DOHH2 (cell line): Measurements from ENCODE around the gene EXOSC1.

Experiments
- H3F3A ChIP-seq: fragments of 200-600 bp; sonication (generic), shearing (Covaris generic); 2 replicates; pipeline ENCODE4 v1.6.0; 2016; ENCODE audit warnings: antibody characterized with exemption, mild to moderate bottlenecking; ENCODE audit not compliant: control insufficient read depth, insufficient read depth
- H3K27ac ChIP-seq: fragments of 200-600 bp; sonication (generic); 2 replicates; pipeline ENCODE4 v1.5.1; 2014; ENCODE audit warnings: low read depth, mild to moderate bottlenecking, low read length, moderate library complexity
- H3K27me3 ChIP-seq: fragments of 200-600 bp; sonication (generic); 2 replicates; pipeline ENCODE4 v1.6.1; 2014; ENCODE audit warnings: mild to moderate bottlenecking, low read length, mixed read lengths; ENCODE audit not compliant: control insufficient read depth
- H3K36me3 ChIP-seq: fragments of 200-600 bp; sonication (generic); 2 replicates; pipeline ENCODE4 v1.6.1; 2014; ENCODE audit warnings: mild to moderate bottlenecking, low read length, moderate library complexity, mixed read lengths; ENCODE audit not compliant: control insufficient read depth
- H3K4me1 ChIP-seq: fragments of 200-600 bp; sonication (generic); 2 replicates; pipeline ENCODE4 v1.6.1; 2014; ENCODE audit warnings: mild to moderate bottlenecking, low read length, mixed read lengths; ENCODE audit not compliant: control insufficient read depth
- H3K4me2 ChIP-seq: fragments of 200-600 bp; sonication (generic); 2 replicates; pipeline ENCODE4 v1.6.0; 2014; ENCODE audit warnings: mild to moderate bottlenecking, low read length, moderate library complexity
- H3K4me3 ChIP-seq: fragments of 200-600 bp; sonication (generic); 2 replicates; pipeline ENCODE4 v1.5.1; 2014; ENCODE audit warnings: mild to moderate bottlenecking, low read length, mixed read lengths
- H3K79me2 ChIP-seq: fragments of 200-600 bp; sonication (generic); 2 replicates; pipeline ENCODE4 v1.6.1; 2014; ENCODE audit warnings: mild to moderate bottlenecking, low read length, mixed read lengths; ENCODE audit not compliant: control insufficient read depth
- H3K9me2 ChIP-seq: fragments of 200-600 bp; sonication (generic); replicated peaks from 2 replicates; pipeline ENCODE4 v1.6.1; 2014; ENCODE audit warnings: mild to moderate bottlenecking, low read length, mixed read lengths; ENCODE audit not compliant: control insufficient read depth
- H3K9me3 ChIP-seq: fragments of 200-600 bp; sonication (generic); 2 replicates; pipeline ENCODE4 v1.6.1; 2014; ENCODE audit warnings: antibody characterized with exemption, low read length, mixed read lengths; ENCODE audit not compliant: control insufficient read depth, insufficient read depth
- H4K20me1 ChIP-seq: fragments of 200-600 bp; sonication (generic); 2 replicates; pipeline ENCODE4 v1.6.0; 2014; ENCODE audit warnings: low read depth, mild to moderate bottlenecking, antibody characterized with exemption, low read length, moderate library complexity; ENCODE audit not compliant: control insufficient read depth, insufficient read depth
- EZH2phosphoT487 ChIP-seq: fragments of 200-600 bp; sonication (generic); IDR thresholded peaks from 2 replicates; pipeline ENCODE4 v1.6.1; 2017; ENCODE audit warnings: borderline replicate concordance, mild to moderate bottlenecking, antibody characterized with exemption, low read length, moderate library complexity, mixed read lengths
- TF ChIP-seq, protein P1 (sequence below): fragments of 200-600 bp; sonication (generic); IDR thresholded peaks from one replicate; pipeline ENCODE4 v1.5.1; 2014; ENCODE audit warnings: antibody characterized with exemption, mild to moderate bottlenecking, low read depth, low read length; ENCODE audit not compliant: poor library complexity, severe bottlenecking

The EXOSC1 gene

GRCh38 chr10:97452352-97452751 lies 6.5 kb upstream of the EXOSC1 start:
- H3K79me2 ChIP-seq = peaks cover 40% of the 10 kb centered on the region
- H3F3A ChIP-seq = no peaks in the 10 kb centered on the region

DNA sequence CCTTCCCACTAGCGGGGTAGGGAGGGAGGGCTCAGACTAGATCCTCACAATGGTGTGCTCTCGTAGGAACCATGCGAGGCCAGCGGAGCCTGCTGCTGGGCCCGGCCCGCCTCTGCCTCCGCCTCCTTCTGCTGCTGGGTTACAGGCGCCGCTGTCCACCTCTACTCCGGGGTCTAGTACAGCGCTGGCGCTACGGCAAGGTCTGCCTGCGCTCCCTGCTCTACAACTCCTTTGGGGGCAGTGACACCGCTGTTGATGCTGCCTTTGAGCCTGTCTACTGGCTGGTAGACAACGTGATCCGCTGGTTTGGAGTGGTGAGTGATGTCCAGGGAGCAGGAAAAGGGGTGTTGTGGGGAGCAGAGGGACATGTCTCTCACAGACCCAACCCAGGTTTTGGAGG lies 5.8 kb upstream of the EXOSC1 start:
- Histone ChIP-seq H3K27ac (no peak overlapping the region), H3K4me3 (no peak overlapping the region), H3K27me3 (no peaks in the 10 kb centered on the region), H3K4me1 (peaks cover 16% of the 10 kb centered on the region), H3K9me3 (no peaks in the 10 kb centered on the region), H3F3A (no peaks in the 10 kb centered on the region), H4K20me1 (peaks cover 7% of the 10 kb centered on the region; the same call in 1 of the 2 replicates), H3K9me2 (no peaks in the 10 kb centered on the region), H3K4me2 (no peak overlapping the region), H3K36me3 (peaks cover 57% of the 10 kb centered on the region), H3K79me2 (peaks cover 47% of the 10 kb centered on the region)
- TF ChIP-seq EZH2phosphoT487 = no peak

More at GRCh38 chr10:97452352-97452751, 6.5 kb upstream of the EXOSC1 start:
- Histone ChIP-seq H3K4me1 (peaks cover 8% of the 10 kb centered on the region), H3K9me3 (no peaks in the 10 kb centered on the region), H3K4me3 (no peak overlapping the region), H3K27ac (no peak overlapping the region), H3K4me2 (no peak overlapping the region), H3K27me3 (no peaks in the 10 kb centered on the region), H3K36me3 (peaks cover 64% of the 10 kb centered on the region), H3K9me2 (no peaks in the 10 kb centered on the region), H4K20me1 (peaks cover 4% of the 10 kb centered on the region; the same call in 1 of the 2 replicates)
- TF ChIP-seq, protein P1, sequence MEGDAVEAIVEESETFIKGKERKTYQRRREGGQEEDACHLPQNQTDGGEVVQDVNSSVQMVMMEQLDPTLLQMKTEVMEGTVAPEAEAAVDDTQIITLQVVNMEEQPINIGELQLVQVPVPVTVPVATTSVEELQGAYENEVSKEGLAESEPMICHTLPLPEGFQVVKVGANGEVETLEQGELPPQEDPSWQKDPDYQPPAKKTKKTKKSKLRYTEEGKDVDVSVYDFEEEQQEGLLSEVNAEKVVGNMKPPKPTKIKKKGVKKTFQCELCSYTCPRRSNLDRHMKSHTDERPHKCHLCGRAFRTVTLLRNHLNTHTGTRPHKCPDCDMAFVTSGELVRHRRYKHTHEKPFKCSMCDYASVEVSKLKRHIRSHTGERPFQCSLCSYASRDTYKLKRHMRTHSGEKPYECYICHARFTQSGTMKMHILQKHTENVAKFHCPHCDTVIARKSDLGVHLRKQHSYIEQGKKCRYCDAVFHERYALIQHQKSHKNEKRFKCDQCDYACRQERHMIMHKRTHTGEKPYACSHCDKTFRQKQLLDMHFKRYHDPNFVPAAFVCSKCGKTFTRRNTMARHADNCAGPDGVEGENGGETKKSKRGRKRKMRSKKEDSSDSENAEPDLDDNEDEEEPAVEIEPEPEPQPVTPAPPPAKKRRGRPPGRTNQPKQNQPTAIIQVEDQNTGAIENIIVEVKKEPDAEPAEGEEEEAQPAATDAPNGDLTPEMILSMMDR = no peak
- no peak for TF ChIP-seq EZH2phosphoT487

- Histone ChIP-seq H4K20me1 (peaks cover 7% of the 10 kb centered on the region; the same call in 1 of the 2 replicates), H3K79me2 (peaks cover 53% of the 10 kb centered on the region), H3K4me3 (no peak overlapping the region), H3K36me3 (peaks cover 49% of the 10 kb centered on the region), H3K9me2 (no peaks in the 10 kb centered on the region), H3F3A (no peaks in the 10 kb centered on the region), H3K27me3 (no peaks in the 10 kb centered on the region), H3K4me1 (peaks cover 16% of the 10 kb centered on the region), H3K9me3 (no peaks in the 10 kb centered on the region), H3K4me2 (no peak overlapping the region), H3K27ac (no peak overlapping the region)
- TF ChIP-seq, protein P1 = no peak
- no peak for TF ChIP-seq EZH2phosphoT487
These were observed 5.0 kb upstream of the EXOSC1 start for GRCh38 chr10:97450828-97451227.

- Histone ChIP-seq H3K9me2 (no peaks in the 10 kb centered on the region), H3K4me1 (peaks cover 28% of the 10 kb centered on the region), H3K4me3 (peak overlapping the region; percentile 96), H3K9me3 (no peaks in the 10 kb centered on the region), H3F3A (no peaks in the 10 kb centered on the region), H3K36me3 (peaks cover 45% of the 10 kb centered on the region), H4K20me1 (0 out of 2 replicates have a peak, but pooled peaks cover 7% of the 10 kb centered on the region), H3K79me2 (peaks cover 71% of the 10 kb centered on the region), H3K27ac (no peak overlapping the region), H3K27me3 (no peaks in the 10 kb centered on the region), H3K4me2 (peak overlapping the region; percentile 93)
- TF ChIP-seq, protein P1 = no peak
- no peak for TF ChIP-seq EZH2phosphoT487
These were observed 467 bp downstream of the EXOSC1 start for GRCh38 chr10:97445357-97445721.
